Spleen (tissue), 7 donors: ENCODE results near the gene RALGAPA1.

Experiments
- POLR2A ChIP-seq, 3 donors: fragments of 450-650 bp; IDR thresholded peaks; one replicate each; pipeline ENCODE4 v1.5.1; 2017; ENCODE audit warnings: antibody characterized with exemption in 3 of 3, mild to moderate bottlenecking in 1 of 3
- POLR2AphosphoS5 ChIP-seq, 3 donors: sonication (generic); formaldehyde crosslinking; IDR thresholded peaks; one replicate each; pipeline ENCODE4 v1.5.1; 2017; ENCODE audit warnings: antibody characterized with exemption in 3 of 3
- TF ChIP-seq, protein P1 (sequence below), 11 experiments: fragments of 200-600 bp in 7 of 11; fragments of 450-650 bp in 4 of 11; sonication (generic) in 4 of 11; IDR thresholded peaks in 8 of 11; conservative IDR thresholded peaks in 3 of 11; 1 replicate in 7 of 11; 2 replicates in 4 of 11; pipeline versions ENCODE4 v1.4.0 to v1.8.0; 2016 to 2021; ENCODE audit warnings: antibody characterized with exemption in 11 of 11, inconsistent platforms in 4 of 11, mild to moderate bottlenecking in 1 of 11
- donor health status: DM: no; HTN: no; CAD: no; lungs with moderate emphysema.
- donor health status: DM: no; HTN: no; CAD: no.
- donor health status: DM: no; HTN: no; CAD: no.

DNA sequence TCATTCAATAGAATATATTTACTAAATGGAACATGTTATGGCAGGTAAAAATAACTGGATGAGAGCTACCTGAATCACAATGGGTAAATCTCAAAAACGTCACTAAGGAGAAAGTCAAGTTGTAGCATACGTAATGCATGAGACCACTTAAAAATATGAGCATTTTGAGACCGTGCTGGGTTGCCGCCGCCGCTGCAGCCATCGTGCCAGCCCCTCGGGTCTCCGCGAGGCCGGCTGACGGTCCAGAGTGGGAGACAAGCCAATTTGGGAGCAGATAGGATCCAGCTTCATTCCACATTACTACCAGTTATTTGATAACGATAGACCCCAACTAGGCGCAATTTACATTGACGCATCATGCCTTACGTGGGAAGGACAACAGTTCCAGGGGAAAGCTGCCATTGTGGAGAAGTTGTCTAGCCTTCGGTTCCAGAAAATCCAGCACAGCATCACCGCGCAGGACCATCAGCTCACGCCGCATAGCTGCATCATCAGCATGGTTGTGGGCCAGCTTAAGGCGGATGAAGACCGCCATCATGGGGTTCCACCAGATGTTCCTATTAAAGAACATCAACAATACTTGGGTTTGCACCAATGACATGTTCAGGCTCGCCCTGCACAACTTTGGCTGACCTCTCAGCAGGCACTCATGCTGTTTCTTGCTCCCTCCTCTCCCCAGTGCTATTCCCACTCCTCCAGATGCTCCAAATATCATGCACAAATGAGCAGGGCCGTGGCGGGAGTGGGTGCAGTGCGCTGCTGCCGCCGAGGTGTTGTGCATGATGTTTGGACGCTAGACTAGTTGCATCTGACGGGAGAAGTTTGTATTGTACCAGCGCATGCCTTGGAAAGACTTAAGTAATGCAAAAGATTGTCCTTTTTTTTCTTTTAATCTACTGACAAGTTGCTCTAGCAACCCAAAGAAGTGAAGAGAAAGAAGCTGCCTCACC is 10.8 kb upstream of the RALGAPA1 start:
- TF ChIP-seq, protein P1, sequence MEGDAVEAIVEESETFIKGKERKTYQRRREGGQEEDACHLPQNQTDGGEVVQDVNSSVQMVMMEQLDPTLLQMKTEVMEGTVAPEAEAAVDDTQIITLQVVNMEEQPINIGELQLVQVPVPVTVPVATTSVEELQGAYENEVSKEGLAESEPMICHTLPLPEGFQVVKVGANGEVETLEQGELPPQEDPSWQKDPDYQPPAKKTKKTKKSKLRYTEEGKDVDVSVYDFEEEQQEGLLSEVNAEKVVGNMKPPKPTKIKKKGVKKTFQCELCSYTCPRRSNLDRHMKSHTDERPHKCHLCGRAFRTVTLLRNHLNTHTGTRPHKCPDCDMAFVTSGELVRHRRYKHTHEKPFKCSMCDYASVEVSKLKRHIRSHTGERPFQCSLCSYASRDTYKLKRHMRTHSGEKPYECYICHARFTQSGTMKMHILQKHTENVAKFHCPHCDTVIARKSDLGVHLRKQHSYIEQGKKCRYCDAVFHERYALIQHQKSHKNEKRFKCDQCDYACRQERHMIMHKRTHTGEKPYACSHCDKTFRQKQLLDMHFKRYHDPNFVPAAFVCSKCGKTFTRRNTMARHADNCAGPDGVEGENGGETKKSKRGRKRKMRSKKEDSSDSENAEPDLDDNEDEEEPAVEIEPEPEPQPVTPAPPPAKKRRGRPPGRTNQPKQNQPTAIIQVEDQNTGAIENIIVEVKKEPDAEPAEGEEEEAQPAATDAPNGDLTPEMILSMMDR (IDR thresholded peaks at IDR 0.05 in 8 of 11, conservative IDR thresholded peaks at IDR 0.05 in 3 of 11): no peak
- no peak for TF ChIP-seq POLR2A (IDR thresholded peaks at IDR 0.05)
- no peak for TF ChIP-seq POLR2AphosphoS5 (IDR thresholded peaks at IDR 0.05)
